ENCODE data around the gene DEDD. TPM values are rescaled to one million over a fixed set of nuclear protein-coding genes. Genes with fewer than 3 reads are reported as not detected.
A peak's percentile ranks its signal among the peaks of the same experiment; 100 is the strongest.

Gene DEDD
- polyA plus RNA-seq, 3 donors, result 40.9 to 56.3 (median 42.2) TPM

DNA sequence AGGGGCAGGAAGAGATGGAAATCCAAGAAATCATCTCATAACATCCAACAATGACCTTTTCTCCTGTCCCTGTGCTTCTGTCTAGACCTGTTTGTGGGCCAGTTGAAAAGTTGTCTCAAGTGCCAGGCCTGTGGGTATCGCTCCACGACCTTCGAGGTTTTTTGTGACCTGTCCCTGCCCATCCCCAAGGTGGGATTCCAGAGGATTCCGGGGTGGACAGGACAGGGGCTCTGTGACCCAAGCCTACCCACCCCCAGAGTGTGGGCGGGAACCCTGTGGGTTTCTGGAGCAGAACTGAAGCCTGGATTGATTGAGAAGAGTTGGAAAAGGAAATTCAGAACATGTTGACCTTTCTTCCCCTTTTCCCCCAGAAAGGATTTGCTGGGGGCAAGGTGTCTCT, 31.3 kb upstream of the DEDD start:
- H3K4me1 ChIP-seq (ENCODE audit: control insufficient read depth in 1 of 2, insufficient read depth in 2 of 2, low read length in 2 of 2), result peaks cover 32 to 47% of the 10 kb centered on the region in 2 donors
- H4K20me1 ChIP-seq (ENCODE audit: insufficient read depth, low read length), result no peaks in the 10 kb centered on the region
- H2AFZ ChIP-seq (ENCODE audit: insufficient read depth, low read depth, low read length, poor library complexity, severe bottlenecking), result no peak overlapping the region
- H3K9me3 ChIP-seq (replicated peaks in 1 of 2; ENCODE audit: control insufficient read depth in 1 of 2, insufficient read depth in 1 of 2, low read length in 2 of 2), result no peaks in the 10 kb centered on the region
- intact Hi-C loops (cut with micrococcal nuclease), result no loop called here
- TF ChIP-seq, protein P1, sequence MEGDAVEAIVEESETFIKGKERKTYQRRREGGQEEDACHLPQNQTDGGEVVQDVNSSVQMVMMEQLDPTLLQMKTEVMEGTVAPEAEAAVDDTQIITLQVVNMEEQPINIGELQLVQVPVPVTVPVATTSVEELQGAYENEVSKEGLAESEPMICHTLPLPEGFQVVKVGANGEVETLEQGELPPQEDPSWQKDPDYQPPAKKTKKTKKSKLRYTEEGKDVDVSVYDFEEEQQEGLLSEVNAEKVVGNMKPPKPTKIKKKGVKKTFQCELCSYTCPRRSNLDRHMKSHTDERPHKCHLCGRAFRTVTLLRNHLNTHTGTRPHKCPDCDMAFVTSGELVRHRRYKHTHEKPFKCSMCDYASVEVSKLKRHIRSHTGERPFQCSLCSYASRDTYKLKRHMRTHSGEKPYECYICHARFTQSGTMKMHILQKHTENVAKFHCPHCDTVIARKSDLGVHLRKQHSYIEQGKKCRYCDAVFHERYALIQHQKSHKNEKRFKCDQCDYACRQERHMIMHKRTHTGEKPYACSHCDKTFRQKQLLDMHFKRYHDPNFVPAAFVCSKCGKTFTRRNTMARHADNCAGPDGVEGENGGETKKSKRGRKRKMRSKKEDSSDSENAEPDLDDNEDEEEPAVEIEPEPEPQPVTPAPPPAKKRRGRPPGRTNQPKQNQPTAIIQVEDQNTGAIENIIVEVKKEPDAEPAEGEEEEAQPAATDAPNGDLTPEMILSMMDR (IDR thresholded peaks at IDR 0.05), result no peak
- peaks cover 51% of the 10 kb centered on the region for H3K4me1 Mint-ChIP-seq
- peaks cover 42 to 57% of the 10 kb centered on the region in 2 donors for H3K36me3 Mint-ChIP-seq
- H3K27me3 ChIP-seq (ENCODE audit: control insufficient read depth in 2 of 2, insufficient read depth in 2 of 2, low read length in 2 of 2), result no peaks in the 10 kb centered on the region
- no peaks in the 10 kb centered on the region for H3K9me3 Mint-ChIP-seq
- peak overlapping the region in 1 of 2 donors; percentile 22 for H3K27ac ChIP-seq (ENCODE audit: low read depth in 1 of 2, low read length in 2 of 2)
- peaks cover 0 to 2% (median 0%) of the 10 kb centered on the region in 3 donors for H3K27me3 Mint-ChIP-seq (ENCODE audit: low read depth in 3 of 3)
- H3K9ac ChIP-seq (ENCODE audit: insufficient read depth, low read length, poor library complexity, severe bottlenecking), result no peak overlapping the region
- H3K4me2 ChIP-seq (replicated peaks; ENCODE audit: extremely low read depth, low read length, poor library complexity, severe bottlenecking), result no peak overlapping the region
- H3K36me3 ChIP-seq (replicated peaks in 1 of 2; ENCODE audit: control insufficient read depth in 1 of 2, insufficient read depth in 2 of 2, low read length in 2 of 2), result peaks cover 21 to 42% of the 10 kb centered on the region in 2 donors
- peaks cover 20% of the 10 kb centered on the region for H3K79me2 ChIP-seq (ENCODE audit: insufficient read depth, low read length)
- no peak overlapping the region for H3K4me3 ChIP-seq (replicated peaks in 1 of 3; ENCODE audit: low read depth in 2 of 3, low read length in 3 of 3)
- no peak overlapping the region for H3K4me3 Mint-ChIP-seq
- DNase-seq, result no peak
- peak overlapping the region in 6 of 7 donors; percentile 10 to 99 (median 61) for H3K27ac Mint-ChIP-seq
- 94% methylated on average over 3 of the region's 5 CpGs for WGBS (ENCODE audit: insufficient coverage)

GRCh38 chr1:161162806-161163205, 30.3 kb upstream of the DEDD start:
- peaks cover 54% of the 10 kb centered on the region for H3K4me1 Mint-ChIP-seq
- Histone ChIP-seq H3K4me3 (replicated peaks in 1 of 3; ENCODE audit: low read depth in 2 of 3, low read length in 3 of 3) (no peak overlapping the region), H3K36me3 (replicated peaks in 1 of 2; ENCODE audit: control insufficient read depth in 1 of 2, insufficient read depth in 2 of 2, low read length in 2 of 2) (peaks cover 28 to 51% of the 10 kb centered on the region in 2 donors), H3K9me3 (replicated peaks in 1 of 2; ENCODE audit: control insufficient read depth in 1 of 2, insufficient read depth in 1 of 2, low read length in 2 of 2) (no peaks in the 10 kb centered on the region), H3K4me2 (replicated peaks; ENCODE audit: extremely low read depth, low read length, poor library complexity, severe bottlenecking) (no peak overlapping the region), H3K27me3 (ENCODE audit: control insufficient read depth in 2 of 2, insufficient read depth in 2 of 2, low read length in 2 of 2) (no peaks in the 10 kb centered on the region), H3K9ac (ENCODE audit: insufficient read depth, low read length, poor library complexity, severe bottlenecking) (no peak overlapping the region), H4K20me1 (ENCODE audit: insufficient read depth, low read length) (no peaks in the 10 kb centered on the region), H3K79me2 (ENCODE audit: insufficient read depth, low read length) (peaks cover 20% of the 10 kb centered on the region), H3K27ac (ENCODE audit: low read depth in 1 of 2, low read length in 2 of 2) (peak overlapping the region in 1 of 2 donors; percentile 32), H2AFZ (ENCODE audit: insufficient read depth, low read depth, low read length, poor library complexity, severe bottlenecking) (no peak overlapping the region), H3K4me1 (ENCODE audit: control insufficient read depth in 1 of 2, insufficient read depth in 2 of 2, low read length in 2 of 2) (peaks cover 34 to 52% of the 10 kb centered on the region in 2 donors)
- H3K27me3 Mint-ChIP-seq (ENCODE audit: low read depth in 3 of 3), result peaks cover 0 to 2% (median 0%) of the 10 kb centered on the region in 3 donors
- H3K27ac Mint-ChIP-seq, result peak overlapping the region in 3 of 7 donors; percentile 17 to 31 (median 25)
- WGBS (ENCODE audit: insufficient coverage), result 100% methylated on average over 1 of the region's 10 CpGs
- DNase-seq, result no peak
- no peaks in the 10 kb centered on the region for H3K9me3 Mint-ChIP-seq
- TF ChIP-seq, protein P1 (IDR thresholded peaks at IDR 0.05), result no peak
- peaks cover 38 to 55% of the 10 kb centered on the region in 2 donors for H3K36me3 Mint-ChIP-seq
- intact Hi-C loops (cut with micrococcal nuclease), result no loop called here
- no peak overlapping the region for H3K4me3 Mint-ChIP-seq
